Ammon's horn (tissue), 1 donor: Measurements from ENCODE around the gene IGFN1.
"Not testable (repeated sequence)": the region's sequence is repeated elsewhere in the genome, so short reads cannot be mapped to it uniquely, and the experiment has no call there.

Experiments used
- DNase-seq: peaks from one replicate; pipeline ENCODE4 v3.0.0-alpha.2; 2016; ENCODE audit warnings: low spot score

IGFN1 gene

GRCh38 chr1:201217851-201218250, 27.2 kb downstream of the IGFN1 start:
- no peak for DNase-seq

GRCh38 chr1:201218409-201218808, 27.8 kb downstream of the IGFN1 start:
- no peak for DNase-seq

- DNase-seq: no peak
Measured at GRCh38 chr1:201219481-201220387, 29.1 kb downstream of the IGFN1 start.

GRCh38 chr1:201220388-201220715, 29.7 kb downstream of the IGFN1 start:
- DNase-seq: no peak

- DNase-seq: no peak
Measured at GRCh38 chr1:201221201-201221846, 30.7 kb downstream of the IGFN1 start.

- DNase-seq: no peak
Measured at GRCh38 chr1:201222125-201222524, 31.5 kb downstream of the IGFN1 start.

GRCh38 chr1:201223852-201224665, 33.4 kb downstream of the IGFN1 start:
- peak; percentile 0 for DNase-seq

GRCh38 chr1:201224666-201225370, 34.2 kb downstream of the IGFN1 start:
- peak; percentile 0 for DNase-seq

GRCh38 chr1:201226178-201226514, 35.5 kb downstream of the IGFN1 start:
- peak; percentile 1 for DNase-seq

- peak; percentile 1 for DNase-seq
Measured at GRCh38 chr1:201226859-201227488, 36.4 kb downstream of the IGFN1 start.

GRCh38 chr1:201228011-201228983, 37.7 kb downstream of the IGFN1 start:
- DNase-seq: peak; percentile 0

- DNase-seq: no peak
Measured at GRCh38 chr1:201229095-201229494, 38.5 kb downstream of the IGFN1 start.

GRCh38 chr1:201229771-201230635, 39.4 kb downstream of the IGFN1 start:
- no peak for DNase-seq

GRCh38 chr1:201230676-201231075, 40.1 kb downstream of the IGFN1 start:
- DNase-seq: no peak

- DNase-seq: not testable (repeated sequence)
Measured at GRCh38 chr1:201239646-201240045, 49.0 kb downstream of the IGFN1 start.

GRCh38 chr1:201240171-201240570, 49.5 kb downstream of the IGFN1 start:
- DNase-seq: no peak

GRCh38 chr1:201241736-201242135, 51.1 kb downstream of the IGFN1 start:
- no peak for DNase-seq

GRCh38 chr1:201245082-201245481, 54.5 kb downstream of the IGFN1 start:
- no peak for DNase-seq
